Hepatocyte (in vitro differentiated cells): ENCODE data around the gene ACY1. TPM values are rescaled to one million over a fixed set of nuclear protein-coding genes. Genes with fewer than 3 reads are reported as not detected.
A peak's percentile ranks its signal among the peaks of the same experiment; 100 is the strongest.
"Not testable (repeated sequence)": the region's sequence is repeated elsewhere in the genome, so short reads cannot be mapped to it uniquely, and the experiment has no call there.

Source experiments
- DNase-seq: peaks from one replicate; pipeline ENCODE4 v3.0.0-alpha.2; 2016; ENCODE audit warnings: low spot score
- H2AFZ ChIP-seq: fragments of 200-600 bp; sonication (generic); 2 replicates; pipeline ENCODE4 v1.6.0; 2016; ENCODE audit warnings: antibody characterized with exemption, mild to moderate bottlenecking
- H3K27ac ChIP-seq: fragments of 200-600 bp; sonication (generic); 2 replicates; pipeline ENCODE4 v1.5.1; 2016; ENCODE audit warnings: mild to moderate bottlenecking
- H3K27me3 ChIP-seq: fragments of 200-600 bp; sonication (generic); 2 replicates; pipeline ENCODE4 v1.6.1; 2016
- H3K36me3 ChIP-seq: fragments of 200-600 bp; sonication (generic); replicated peaks from 2 replicates; pipeline ENCODE4 v1.5.1; 2016; ENCODE audit warnings: low read depth; ENCODE audit not compliant: insufficient read depth
- H3K4me1 ChIP-seq: fragments of 200-600 bp; sonication (generic); 2 replicates; pipeline ENCODE4 v1.5.1; 2016; ENCODE audit warnings: mild to moderate bottlenecking, moderate library complexity; ENCODE audit not compliant: insufficient read depth
- H3K4me2 ChIP-seq: fragments of 200-600 bp; sonication (generic); 2 replicates; pipeline ENCODE4 v1.6.0; 2016
- H3K4me3 ChIP-seq: fragments of 200-600 bp; sonication (generic); 2 replicates; pipeline ENCODE4 v1.5.1; 2016; ENCODE audit warnings: mild to moderate bottlenecking
- H3K79me2 ChIP-seq: fragments of 200-600 bp; sonication (generic); 2 replicates; pipeline ENCODE4 v1.6.0; 2017; ENCODE audit warnings: mild to moderate bottlenecking
- H3K9me2 ChIP-seq: fragments of 200-600 bp; sonication (generic); replicated peaks from 2 replicates; pipeline ENCODE4 v1.6.0; 2017; ENCODE audit warnings: mild to moderate bottlenecking; ENCODE audit not compliant: insufficient read depth
- H3K9me3 ChIP-seq: fragments of 200-600 bp; sonication (generic); 2 replicates; pipeline ENCODE4 v1.5.1; 2016; ENCODE audit warnings: low read depth, mild to moderate bottlenecking
- H4K20me1 ChIP-seq: fragments of 200-600 bp; sonication (generic); 2 replicates; pipeline ENCODE4 v1.6.0; 2016; ENCODE audit warnings: mild to moderate bottlenecking; ENCODE audit not compliant: insufficient read depth, poor library complexity, severe bottlenecking
- CTCF ChIP-seq: fragments of 200-600 bp; sonication (generic); IDR thresholded peaks from 2 replicates; pipeline ENCODE4 v1.5.1; 2016; ENCODE audit warnings: antibody characterized with exemption, mild to moderate bottlenecking; ENCODE audit not compliant: poor library complexity
- EZH2 ChIP-seq: fragments of 200-600 bp; sonication (generic); IDR thresholded peaks from 2 replicates; pipeline ENCODE4 v1.6.1; 2016; ENCODE audit warnings: antibody characterized with exemption, mild to moderate bottlenecking, borderline replicate concordance
- EZH2phosphoT487 ChIP-seq: fragments of 200-600 bp; sonication (generic); IDR thresholded peaks from one replicate; pipeline ENCODE4 v1.6.1; 2018; ENCODE audit warnings: antibody characterized with exemption, mild to moderate bottlenecking, low read depth, moderate library complexity; ENCODE audit not compliant: unreplicated experiment, severe bottlenecking
- WGBS: methylation state at CpG from one replicate; pipeline ENCODE4 v1.1.6; 2016; ENCODE audit warnings: low lambda C conversion rate; ENCODE audit errors: missing lambda C conversion rate; 5-methylcytosine and 5-hydroxymethylcytosine counted together
- polyA plus RNA-seq: library from polyadenylated mRNA; unstranded; fragments of >200 nt; fragmentation: Nextera tagmentation; extraction: Ambion mirVana; gene quantifications from 2 replicates; pipeline ENCODE4 v1.2.1, GENCODE V29; 2016
- total RNA-seq: library from RNA; depleted of rRNA; stranded (reverse); fragments of >200 nt; gene quantifications from 2 replicates; pipeline ENCODE4 v1.2.3, GENCODE V29; 2014

Gene ACY1
- total and polyA plus RNA-seq, 2 experiments from 2014 or later = 164 to 183 TPM

- Histone ChIP-seq H3K4me1 (peaks cover 11% of the 10 kb centered on the region), H3K27me3 (no peaks in the 10 kb centered on the region)
These were observed 8.8 kb downstream of the ACY1 start for GRCh38 chr3:51992017-51992682.

GRCh38 chr3:51993657-51994056 is 10.3 kb downstream of the ACY1 start:
- H3K27ac ChIP-seq, H2AFZ ChIP-seq, DNase-seq, H3K4me3 ChIP-seq, H3K36me3 ChIP-seq, H3K9me2 ChIP-seq, H3K4me2 ChIP-seq, H4K20me1 ChIP-seq, H3K9me3 ChIP-seq, H3K27me3 ChIP-seq: not testable (repeated sequence)
- peaks cover 22% of the 10 kb centered on the region for H3K79me2 ChIP-seq
- WGBS = 97% methylated on average over 12 of the region's 13 CpGs
- H3K4me1 ChIP-seq = peaks cover 11% of the 10 kb centered on the region

More at GRCh38 chr3:51992017-51992682, 8.8 kb downstream of the ACY1 start:
- no peak for DNase-seq
- Histone ChIP-seq H3K4me3 (no peak overlapping the region), H3K4me2 (no peak overlapping the region), H3K36me3 (no peaks in the 10 kb centered on the region), H2AFZ (no peak overlapping the region), H4K20me1 (no peaks in the 10 kb centered on the region), H3K9me2 (no peaks in the 10 kb centered on the region), H3K27ac (no peak overlapping the region), H3K79me2 (peaks cover 22% of the 10 kb centered on the region), H3K9me3 (no peaks in the 10 kb centered on the region)
- WGBS = 95% methylated on average over 3 of the region's 3 CpGs
- TF ChIP-seq CTCF (no peak), EZH2phosphoT487 (no peak), EZH2 (no peak)

- no peak for DNase-seq
- H3K36me3 ChIP-seq = no peaks in the 10 kb centered on the region
- no peaks in the 10 kb centered on the region for H4K20me1 ChIP-seq
- 82% methylated on average over 2 of the region's 2 CpGs for WGBS
- H3K27ac ChIP-seq = peak overlapping the region; percentile 96
- peak overlapping the region; percentile 89 for H3K4me3 ChIP-seq
- peaks cover 22% of the 10 kb centered on the region for H3K79me2 ChIP-seq
- no peaks in the 10 kb centered on the region for H3K9me3 ChIP-seq
- no peak overlapping the region for H2AFZ ChIP-seq
- TF ChIP-seq EZH2phosphoT487 = no peak
- no peak for TF ChIP-seq CTCF
- no peak for TF ChIP-seq EZH2
- peaks cover 11% of the 10 kb centered on the region for H3K4me1 ChIP-seq
- no peaks in the 10 kb centered on the region for H3K27me3 ChIP-seq
- H3K4me2 ChIP-seq = peak overlapping the region; percentile 98
- no peaks in the 10 kb centered on the region for H3K9me2 ChIP-seq
These were observed 11.2 kb downstream of the ACY1 start for GRCh38 chr3:51994530-51994929.

GRCh38 chr3:51995346-51996163 is 12.2 kb downstream of the ACY1 start, which contains the start of gene RPL29:
RPL29 (minus strand) TSS chr3:51995895; CDS start chr3:51995461, 434 bp downstream.
- H3K9me2 ChIP-seq = no peaks in the 10 kb centered on the region
- WGBS = under 1% methylated on average over 40 of the region's 40 CpGs
- TF ChIP-seq EZH2 (no peak), CTCF (no peak), EZH2phosphoT487 (no peak)
- no peaks in the 10 kb centered on the region for H3K36me3 ChIP-seq
- H3K4me2 ChIP-seq = peak within 1 kb of the TSS; percentile 98
- peaks cover 11% of the 10 kb centered on the region for H3K4me1 ChIP-seq
- H4K20me1 ChIP-seq = no peaks in the 10 kb centered on the region
- H2AFZ ChIP-seq = peak within 1 kb of the TSS; percentile 58
- H3K27ac ChIP-seq = peak within 1 kb of the TSS; percentile 96
- H3K79me2 ChIP-seq = peaks cover 22% of the 10 kb centered on the region
- peak; percentile 96 for DNase-seq
- no peaks in the 10 kb centered on the region for H3K27me3 ChIP-seq
- peak within 1 kb of the TSS; percentile 89 for H3K4me3 ChIP-seq
- no peaks in the 10 kb centered on the region for H3K9me3 ChIP-seq
